ENCODE data around the gene LGR5. TPM values are rescaled to one million over a fixed set of nuclear protein-coding genes. Genes with fewer than 3 reads are reported as not detected.

LGR5 gene
- total RNA-seq, 2 experiments from 2014 or later: not detected

DNA sequence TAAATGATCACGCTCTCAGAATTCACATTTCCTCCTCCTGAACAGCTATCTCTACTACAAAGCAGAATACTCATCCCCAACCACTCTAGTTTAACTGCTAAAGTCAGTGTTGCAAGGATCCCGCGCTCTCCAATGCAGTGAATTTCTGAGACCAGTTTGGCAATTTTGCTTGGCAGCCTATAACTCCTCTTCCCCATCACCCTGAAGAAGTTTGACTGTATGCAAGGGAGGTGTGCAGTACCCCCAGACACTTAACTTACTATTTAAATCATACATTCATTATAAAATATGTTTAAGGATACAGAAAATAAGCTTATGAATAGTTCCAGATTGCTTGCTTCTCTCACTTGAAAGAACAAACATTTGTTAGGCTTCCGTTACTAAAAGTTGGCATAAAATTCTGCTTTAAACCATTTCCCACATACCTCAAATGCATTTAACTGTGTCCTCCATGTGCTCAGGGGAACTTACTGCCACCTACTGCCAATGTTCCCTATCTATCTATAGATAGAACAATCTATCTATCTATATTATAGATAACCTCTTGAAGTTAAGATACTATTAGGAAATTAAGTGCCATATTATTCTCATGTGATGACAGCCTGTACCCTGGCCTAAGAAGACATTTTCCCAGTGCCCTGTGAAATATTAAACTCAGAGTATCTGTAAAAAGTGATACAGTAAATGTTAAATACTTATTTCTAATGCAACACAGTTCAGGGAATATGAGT is 2.4 kb downstream of the LGR5 start:
- CTCF ChIA-PET: interaction anchor here (0.5 kb wide), 1 partner anchor 292 kb away, joined by 3 read pairs; no protein-coding TSS in a partner anchor
- no peak for DNase-seq
- intact Hi-C loops (cut with micrococcal nuclease): no loop called here
- Mint-ChIP-seq H3K27ac (no peak overlapping the region), H3K27me3 (peaks cover 48% of the 10 kb centered on the region), H3K4me1 (ENCODE audit: low read depth) (peaks cover 19% of the 10 kb centered on the region), H3K36me3 (ENCODE audit: low read depth) (no peaks in the 10 kb centered on the region), H3K9me3 (peaks cover 1% of the 10 kb centered on the region), H3K4me3 (no peak overlapping the region)
- TF ChIP-seq, protein P1, sequence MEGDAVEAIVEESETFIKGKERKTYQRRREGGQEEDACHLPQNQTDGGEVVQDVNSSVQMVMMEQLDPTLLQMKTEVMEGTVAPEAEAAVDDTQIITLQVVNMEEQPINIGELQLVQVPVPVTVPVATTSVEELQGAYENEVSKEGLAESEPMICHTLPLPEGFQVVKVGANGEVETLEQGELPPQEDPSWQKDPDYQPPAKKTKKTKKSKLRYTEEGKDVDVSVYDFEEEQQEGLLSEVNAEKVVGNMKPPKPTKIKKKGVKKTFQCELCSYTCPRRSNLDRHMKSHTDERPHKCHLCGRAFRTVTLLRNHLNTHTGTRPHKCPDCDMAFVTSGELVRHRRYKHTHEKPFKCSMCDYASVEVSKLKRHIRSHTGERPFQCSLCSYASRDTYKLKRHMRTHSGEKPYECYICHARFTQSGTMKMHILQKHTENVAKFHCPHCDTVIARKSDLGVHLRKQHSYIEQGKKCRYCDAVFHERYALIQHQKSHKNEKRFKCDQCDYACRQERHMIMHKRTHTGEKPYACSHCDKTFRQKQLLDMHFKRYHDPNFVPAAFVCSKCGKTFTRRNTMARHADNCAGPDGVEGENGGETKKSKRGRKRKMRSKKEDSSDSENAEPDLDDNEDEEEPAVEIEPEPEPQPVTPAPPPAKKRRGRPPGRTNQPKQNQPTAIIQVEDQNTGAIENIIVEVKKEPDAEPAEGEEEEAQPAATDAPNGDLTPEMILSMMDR (IDR thresholded peaks at IDR 0.05): no peak
- no peak for ATAC-seq
- POLR2A ChIA-PET: no interaction called here

DNA sequence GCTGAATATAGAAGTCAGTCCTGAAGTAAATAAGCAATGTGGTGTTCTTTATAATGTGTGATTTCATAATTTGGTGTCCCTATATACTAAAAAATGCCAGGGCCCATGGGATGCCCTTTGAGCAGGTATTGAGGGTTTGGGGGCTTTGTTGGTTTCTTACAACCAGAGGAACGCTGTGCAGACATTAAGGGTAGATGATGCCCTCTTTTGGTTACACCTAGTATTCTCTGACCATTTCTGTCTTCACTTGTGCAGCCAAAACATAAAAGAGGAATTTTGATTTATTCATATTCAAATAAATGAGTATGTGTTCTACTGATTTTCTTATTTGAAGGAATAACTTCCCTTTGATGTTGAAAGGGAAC is 3.0 kb downstream of the LGR5 start:
- ATAC-seq (no peak), DNase-seq (no peak)
- no peak overlapping the region for H3K4me3 Mint-ChIP-seq
- H3K27ac Mint-ChIP-seq: no peak overlapping the region
- TF ChIP-seq, protein P1 (IDR thresholded peaks at IDR 0.05): no peak
- H3K27me3 Mint-ChIP-seq: peaks cover 43% of the 10 kb centered on the region
- ChIA-PET CTCF (no interaction called here), POLR2A (interaction anchor here (0.6 kb wide), 1 partner anchor 664 kb away, joined by 3 read pairs; no protein-coding TSS in a partner anchor)
- H3K36me3 Mint-ChIP-seq (ENCODE audit: low read depth): no peaks in the 10 kb centered on the region
- intact Hi-C loops (cut with micrococcal nuclease): no loop called here
- no peaks in the 10 kb centered on the region for H3K9me3 Mint-ChIP-seq
- peaks cover 19% of the 10 kb centered on the region for H3K4me1 Mint-ChIP-seq (ENCODE audit: low read depth)

DNA sequence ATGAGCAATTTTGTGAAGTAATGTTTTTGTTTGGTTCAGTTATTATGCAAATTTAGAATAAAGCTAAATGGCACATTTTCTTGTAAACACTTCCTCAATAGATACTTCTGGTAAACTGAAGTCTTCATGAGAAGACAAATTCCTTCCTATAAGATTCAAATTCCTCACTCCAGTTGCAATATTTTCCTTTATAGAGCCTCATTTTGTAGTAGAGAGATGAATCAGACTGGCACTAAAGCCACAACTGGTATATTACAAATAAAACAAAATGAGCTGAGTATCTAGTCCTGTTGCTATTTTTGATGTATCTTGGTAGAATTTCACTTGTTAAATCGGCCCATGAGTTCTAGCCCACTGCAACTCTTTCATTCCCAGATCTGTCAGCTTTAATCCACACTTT is 5.5 kb downstream of the LGR5 start:
- Mint-ChIP-seq H3K9me3 (no peaks in the 10 kb centered on the region), H3K4me3 (no peak overlapping the region), H3K4me1 (ENCODE audit: low read depth) (peaks cover 16% of the 10 kb centered on the region), H3K27ac (no peak overlapping the region), H3K27me3 (peaks cover 32% of the 10 kb centered on the region), H3K36me3 (ENCODE audit: low read depth) (no peaks in the 10 kb centered on the region)
- POLR2A ChIA-PET: no interaction called here
- DNase-seq (no peak), ATAC-seq (no peak)
- intact Hi-C loops (cut with micrococcal nuclease): no loop called here
- TF ChIP-seq, protein P1 (IDR thresholded peaks at IDR 0.05): no peak
- CTCF ChIA-PET: interaction anchor here (1.2 kb wide), 1 partner anchor 29 kb away, joined by 6 read pairs; no protein-coding TSS in a partner anchor

DNA sequence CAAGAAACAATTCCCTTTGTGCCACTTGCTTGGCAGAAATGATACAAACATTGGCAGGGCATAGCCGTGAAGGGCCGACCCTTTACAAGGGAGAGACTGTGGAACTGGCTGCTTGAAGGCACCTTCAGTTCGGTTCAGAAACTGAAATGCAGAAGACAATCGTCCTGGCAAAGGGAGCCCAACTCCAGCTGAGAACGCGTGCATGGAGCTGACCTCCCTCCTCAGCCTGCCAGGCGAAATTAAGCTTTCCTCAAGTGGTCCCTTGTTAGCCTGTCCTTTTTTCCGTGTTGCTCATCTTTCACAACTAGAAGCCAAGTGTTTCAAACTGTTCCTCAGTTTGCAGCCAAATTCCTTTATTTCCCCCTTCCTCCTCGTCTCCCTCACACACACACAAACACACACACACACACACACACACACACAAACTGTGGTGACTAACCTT is 8.1 kb downstream of the LGR5 start:
- ATAC-seq: no peak
- Mint-ChIP-seq H3K27ac (no peak overlapping the region), H3K4me1 (ENCODE audit: low read depth) (peaks cover 5% of the 10 kb centered on the region), H3K36me3 (ENCODE audit: low read depth) (no peaks in the 10 kb centered on the region), H3K9me3 (no peaks in the 10 kb centered on the region), H3K27me3 (peaks cover 16% of the 10 kb centered on the region), H3K4me3 (no peak overlapping the region)
- ChIA-PET CTCF (no interaction called here), POLR2A (interaction anchor here (0.7 kb wide), 1 partner anchor 20 kb away, joined by 3 read pairs; no protein-coding TSS in a partner anchor)
- intact Hi-C loops (cut with micrococcal nuclease): no loop called here
- TF ChIP-seq, protein P1 (IDR thresholded peaks at IDR 0.05): no peak
- no peak for DNase-seq

DNA sequence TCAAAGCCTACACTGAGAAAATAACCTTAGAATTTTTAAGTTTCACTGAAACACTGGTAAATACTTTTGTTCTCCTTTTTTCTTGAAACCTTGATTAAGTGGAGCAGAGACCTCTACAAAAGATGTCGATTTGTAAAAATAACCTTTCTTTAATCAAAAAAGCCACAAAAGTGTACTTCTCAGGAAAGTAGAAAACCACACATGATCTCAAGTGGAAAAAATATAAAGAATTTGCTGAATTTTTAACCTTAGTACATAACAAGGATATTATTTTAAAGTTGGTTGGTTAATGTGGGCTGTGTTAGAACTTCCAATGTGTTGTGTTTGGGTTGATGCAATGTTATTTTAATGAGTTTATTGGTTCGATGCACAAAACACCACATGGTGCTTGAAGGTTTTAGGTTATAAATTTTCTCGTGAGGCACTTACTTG is 8.6 kb downstream of the LGR5 start:
- TF ChIP-seq, protein P1 (IDR thresholded peaks at IDR 0.05): no peak
- H3K27me3 Mint-ChIP-seq: peaks cover 17% of the 10 kb centered on the region
- ChIA-PET POLR2A (no interaction called here), CTCF (no interaction called here)
- intact Hi-C loops (cut with micrococcal nuclease): no loop called here
- H3K27ac Mint-ChIP-seq: no peak overlapping the region
- ATAC-seq (no peak), DNase-seq (no peak)
- H3K4me1 Mint-ChIP-seq (ENCODE audit: low read depth): peaks cover 5% of the 10 kb centered on the region
- no peaks in the 10 kb centered on the region for H3K9me3 Mint-ChIP-seq
- no peaks in the 10 kb centered on the region for H3K36me3 Mint-ChIP-seq (ENCODE audit: low read depth)
- no peak overlapping the region for H3K4me3 Mint-ChIP-seq

Measured in activated CD8-positive, alpha-beta T cell treated with anti-CD3 and anti-CD28 coated beads for 36 hours (primary cell).